HepG2 (cell line): ENCODE data around the gene NUCB1. TPM values are rescaled to one million over a fixed set of nuclear protein-coding genes. Genes with fewer than 3 reads are reported as not detected.
A peak's percentile ranks its signal among the peaks of the same experiment; 100 is the strongest.

Experiments used
- MZF1 ChIP-seq: sonication (generic); formaldehyde crosslinking; IDR thresholded peaks from 2 replicates; pipeline ENCODE4 v1.8.1; 2023; ENCODE audit warnings: mild to moderate bottlenecking, missing genetic modification reagents, borderline replicate concordance
- ZBTB3 ChIP-seq: sonication (generic); formaldehyde crosslinking; IDR thresholded peaks from 2 replicates; pipeline ENCODE4 v1.4.0; 2020; ENCODE audit warnings: low read depth, mild to moderate bottlenecking, moderate library complexity, missing genetic modification reagents, borderline replicate concordance
- ZNF10 ChIP-seq: sonication (generic); formaldehyde crosslinking; IDR thresholded peaks from 2 replicates; pipeline ENCODE4 v1.4.0; 2020; ENCODE audit warnings: mild to moderate bottlenecking, low read depth, missing genetic modification reagents, borderline replicate concordance
- ZNF432 ChIP-seq: sonication (generic); formaldehyde crosslinking; IDR thresholded peaks from 2 replicates; pipeline ENCODE4 v1.5.0; 2020; ENCODE audit warnings: missing genetic modification reagents, mild to moderate bottlenecking, borderline replicate concordance
- polyA plus RNA-seq, 8 experiments: library from polyadenylated mRNA; depleted of rRNA in 3 of 8; stranded (reverse) in 7 of 8; unstranded in 1 of 8; fragments of >200 nt; fragmentation: Illumina TruSeq in 4 of 8; extraction: Trizol in 4 of 8; gene quantifications; 2 replicates each; pipeline versions ENCODE4 v1.2.1 to v1.2.3, GENCODE V29; 2011 to 2016; ENCODE audit warnings: low read depth in 4 of 8, missing spikeins in 1 of 8, mixed read lengths in 1 of 8; ENCODE audit not compliant: insufficient read depth in 1 of 8
- total RNA-seq, 5 experiments: library from RNA; depleted of rRNA; stranded (reverse); fragments of >200 nt; fragmentation: Illumina TruSeq; extraction: Trizol; gene quantifications; 2 replicates each; pipeline ENCODE4 v1.2.3, GENCODE V29; 2016; ENCODE audit warnings: low read depth in 1 of 5
- TF ChIP-seq, protein P1 (sequence below): sonication (generic); formaldehyde crosslinking; IDR thresholded peaks from 2 replicates; pipeline ENCODE4 v1.4.0; 2020; ENCODE audit warnings: mild to moderate bottlenecking, missing genetic modification reagents
- TF ChIP-seq, protein P2 (sequence below): sonication (generic); formaldehyde crosslinking; IDR thresholded peaks from 2 replicates; pipeline ENCODE4 v1.8.0; 2022; ENCODE audit warnings: mild to moderate bottlenecking, missing genetic modification reagents, moderate library complexity
- TF ChIP-seq, protein P3 (sequence below): sonication (generic); formaldehyde crosslinking; IDR thresholded peaks from 2 replicates; pipeline ENCODE4 v1.4.0; 2020; ENCODE audit warnings: missing genetic modification reagents, borderline replicate concordance
- TF ChIP-seq, protein P4 (sequence below): IDR thresholded peaks from 2 replicates; pipeline ENCODE4 v1.6.1; 2018; ENCODE audit warnings: missing genetic modification reagents, mild to moderate bottlenecking, missing compliant biosample characterization
- TF ChIP-seq, protein P5 (sequence below): sonication (generic); formaldehyde crosslinking; IDR thresholded peaks from 2 replicates; pipeline ENCODE4 v1.8.1; 2023; ENCODE audit warnings: mild to moderate bottlenecking, inconsistent platforms, moderate library complexity, missing genetic modification reagents, borderline replicate concordance

The NUCB1 gene
- total and polyA plus RNA-seq, 2 of the 13 experiments (the other 11 are each of a cell fraction or from before 2014, with no cell fraction given), result 82.3 to 106 TPM

DNA sequence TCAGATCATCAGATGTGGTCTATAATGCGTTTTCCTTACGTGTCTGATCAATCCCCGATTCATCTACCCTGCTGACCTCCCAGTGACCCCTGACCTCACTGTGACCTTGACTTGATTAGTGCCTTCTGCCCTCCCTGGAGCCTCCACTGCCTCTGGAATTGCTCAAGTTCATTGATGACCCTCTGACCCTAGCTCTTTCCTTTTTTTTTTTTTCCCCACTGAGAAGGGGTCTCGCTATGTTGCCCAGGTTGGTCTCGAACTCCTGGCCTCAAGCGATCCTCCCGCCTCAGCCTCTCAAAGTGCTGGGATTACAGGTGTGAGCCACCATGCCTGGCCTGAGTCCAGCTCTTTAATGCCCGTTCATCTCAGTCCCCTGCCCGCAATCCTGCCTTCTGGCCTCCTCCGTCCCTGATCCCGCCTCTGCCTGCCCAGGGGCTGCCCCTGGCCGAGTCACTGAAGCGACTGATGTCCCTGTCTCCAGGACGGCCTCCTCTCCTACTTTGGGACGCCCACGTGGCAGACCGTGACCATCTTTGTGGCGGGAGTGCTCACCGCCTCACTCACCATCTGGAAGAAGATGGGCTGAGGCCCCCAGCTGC is 61.0 kb downstream of the NUCB1 start (continued):
- TF ChIP-seq, protein P1, sequence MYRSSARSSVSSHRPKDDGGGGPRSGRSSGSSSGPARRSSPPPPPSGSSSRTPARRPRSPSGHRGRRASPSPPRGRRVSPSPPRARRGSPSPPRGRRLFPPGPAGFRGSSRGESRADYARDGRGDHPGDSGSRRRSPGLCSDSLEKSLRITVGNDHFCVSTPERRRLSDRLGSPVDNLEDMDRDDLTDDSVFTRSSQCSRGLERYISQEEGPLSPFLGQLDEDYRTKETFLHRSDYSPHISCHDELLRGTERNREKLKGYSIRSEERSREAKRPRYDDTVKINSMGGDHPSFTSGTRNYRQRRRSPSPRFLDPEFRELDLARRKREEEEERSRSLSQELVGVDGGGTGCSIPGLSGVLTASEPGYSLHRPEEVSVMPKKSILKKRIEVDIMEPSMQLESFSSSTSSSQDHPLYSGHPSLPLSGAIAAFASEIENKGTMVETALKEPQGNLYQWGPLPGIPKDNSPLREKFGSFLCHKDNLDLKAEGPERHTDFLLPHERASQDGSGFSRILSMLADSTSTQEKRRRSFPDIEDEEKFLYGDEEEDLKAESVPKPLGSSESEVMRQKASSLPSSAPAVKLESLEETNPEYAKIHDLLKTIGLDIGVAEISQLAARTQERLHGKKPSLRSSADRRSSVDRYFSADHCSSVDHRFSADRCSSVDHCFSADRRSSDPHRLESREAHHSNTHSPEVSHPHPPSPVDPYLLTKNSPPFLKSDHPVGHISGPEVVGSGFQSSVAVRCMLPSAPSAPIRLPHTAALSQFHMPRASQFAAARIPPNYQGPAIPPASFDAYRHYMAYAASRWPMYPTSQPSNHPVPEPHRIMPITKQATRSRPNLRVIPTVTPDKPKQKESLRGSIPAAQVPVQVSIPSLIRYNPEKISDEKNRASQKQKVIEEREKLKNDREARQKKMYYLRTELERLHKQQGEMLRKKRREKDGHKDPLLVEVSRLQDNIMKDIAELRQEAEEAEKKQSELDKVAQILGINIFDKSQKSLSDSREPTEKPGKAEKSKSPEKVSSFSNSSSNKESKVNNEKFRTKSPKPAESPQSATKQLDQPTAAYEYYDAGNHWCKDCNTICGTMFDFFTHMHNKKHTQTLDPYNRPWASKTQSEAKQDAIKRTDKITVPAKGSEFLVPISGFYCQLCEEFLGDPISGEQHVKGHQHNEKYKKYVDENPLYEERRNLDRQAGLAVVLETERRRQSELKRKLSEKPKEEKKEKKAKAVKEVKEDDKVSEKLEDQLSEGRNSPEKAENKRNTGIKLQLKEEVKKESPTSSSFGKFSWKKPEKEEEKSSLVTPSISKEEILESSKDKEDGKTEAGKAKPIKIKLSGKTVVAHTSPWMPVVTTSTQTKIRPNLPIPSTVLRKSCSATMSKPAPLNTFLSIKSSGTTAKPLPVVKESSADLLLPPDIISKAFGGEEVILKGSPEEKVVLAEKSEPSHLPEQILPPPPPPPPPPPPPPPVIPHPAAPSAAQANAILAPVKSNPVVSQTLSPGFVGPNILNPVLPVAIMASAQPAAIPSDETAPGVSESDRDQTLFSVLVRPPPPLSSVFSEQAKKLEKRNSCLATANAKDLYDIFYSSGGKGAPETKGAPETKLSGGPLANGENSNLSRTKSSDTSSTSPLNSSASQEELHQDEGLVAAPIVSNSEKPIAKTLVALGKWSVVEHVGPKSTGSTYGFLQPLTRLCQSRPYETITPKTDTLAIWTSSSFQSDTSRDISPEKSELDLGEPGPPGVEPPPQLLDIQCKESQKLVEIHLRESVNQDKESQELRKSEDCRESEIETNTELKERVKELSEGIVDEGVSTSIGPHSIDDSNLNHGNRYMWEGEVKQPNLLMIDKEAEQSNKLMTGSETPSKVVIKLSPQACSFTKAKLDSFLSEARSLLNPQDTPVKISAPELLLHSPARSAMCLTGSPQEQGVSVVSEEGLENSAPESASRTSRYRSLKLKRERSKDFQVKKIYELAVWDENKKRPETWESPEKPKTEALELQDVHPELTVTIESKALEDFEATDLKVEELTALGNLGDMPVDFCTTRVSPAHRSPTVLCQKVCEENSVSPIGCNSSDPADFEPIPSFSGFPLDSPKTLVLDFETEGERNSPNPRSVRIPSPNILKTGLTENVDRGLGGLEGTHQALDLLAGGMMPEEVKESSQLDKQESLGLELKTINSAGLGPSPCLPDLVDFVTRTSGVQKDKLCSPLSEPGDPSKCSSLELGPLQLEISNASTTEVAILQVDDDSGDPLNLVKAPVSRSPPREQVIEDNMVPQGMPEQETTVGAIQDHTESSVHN, result no peak
- no peak for TF ChIP-seq ZBTB3 (CRISPR knock-in tag)
- TF ChIP-seq, protein P2, sequence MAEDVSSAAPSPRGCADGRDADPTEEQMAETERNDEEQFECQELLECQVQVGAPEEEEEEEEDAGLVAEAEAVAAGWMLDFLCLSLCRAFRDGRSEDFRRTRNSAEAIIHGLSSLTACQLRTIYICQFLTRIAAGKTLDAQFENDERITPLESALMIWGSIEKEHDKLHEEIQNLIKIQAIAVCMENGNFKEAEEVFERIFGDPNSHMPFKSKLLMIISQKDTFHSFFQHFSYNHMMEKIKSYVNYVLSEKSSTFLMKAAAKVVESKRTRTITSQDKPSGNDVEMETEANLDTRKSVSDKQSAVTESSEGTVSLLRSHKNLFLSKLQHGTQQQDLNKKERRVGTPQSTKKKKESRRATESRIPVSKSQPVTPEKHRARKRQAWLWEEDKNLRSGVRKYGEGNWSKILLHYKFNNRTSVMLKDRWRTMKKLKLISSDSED (CRISPR knock-in tag), result no peak
- no peak for TF ChIP-seq ZNF432 (CRISPR knock-in tag)
- TF ChIP-seq, protein P3, sequence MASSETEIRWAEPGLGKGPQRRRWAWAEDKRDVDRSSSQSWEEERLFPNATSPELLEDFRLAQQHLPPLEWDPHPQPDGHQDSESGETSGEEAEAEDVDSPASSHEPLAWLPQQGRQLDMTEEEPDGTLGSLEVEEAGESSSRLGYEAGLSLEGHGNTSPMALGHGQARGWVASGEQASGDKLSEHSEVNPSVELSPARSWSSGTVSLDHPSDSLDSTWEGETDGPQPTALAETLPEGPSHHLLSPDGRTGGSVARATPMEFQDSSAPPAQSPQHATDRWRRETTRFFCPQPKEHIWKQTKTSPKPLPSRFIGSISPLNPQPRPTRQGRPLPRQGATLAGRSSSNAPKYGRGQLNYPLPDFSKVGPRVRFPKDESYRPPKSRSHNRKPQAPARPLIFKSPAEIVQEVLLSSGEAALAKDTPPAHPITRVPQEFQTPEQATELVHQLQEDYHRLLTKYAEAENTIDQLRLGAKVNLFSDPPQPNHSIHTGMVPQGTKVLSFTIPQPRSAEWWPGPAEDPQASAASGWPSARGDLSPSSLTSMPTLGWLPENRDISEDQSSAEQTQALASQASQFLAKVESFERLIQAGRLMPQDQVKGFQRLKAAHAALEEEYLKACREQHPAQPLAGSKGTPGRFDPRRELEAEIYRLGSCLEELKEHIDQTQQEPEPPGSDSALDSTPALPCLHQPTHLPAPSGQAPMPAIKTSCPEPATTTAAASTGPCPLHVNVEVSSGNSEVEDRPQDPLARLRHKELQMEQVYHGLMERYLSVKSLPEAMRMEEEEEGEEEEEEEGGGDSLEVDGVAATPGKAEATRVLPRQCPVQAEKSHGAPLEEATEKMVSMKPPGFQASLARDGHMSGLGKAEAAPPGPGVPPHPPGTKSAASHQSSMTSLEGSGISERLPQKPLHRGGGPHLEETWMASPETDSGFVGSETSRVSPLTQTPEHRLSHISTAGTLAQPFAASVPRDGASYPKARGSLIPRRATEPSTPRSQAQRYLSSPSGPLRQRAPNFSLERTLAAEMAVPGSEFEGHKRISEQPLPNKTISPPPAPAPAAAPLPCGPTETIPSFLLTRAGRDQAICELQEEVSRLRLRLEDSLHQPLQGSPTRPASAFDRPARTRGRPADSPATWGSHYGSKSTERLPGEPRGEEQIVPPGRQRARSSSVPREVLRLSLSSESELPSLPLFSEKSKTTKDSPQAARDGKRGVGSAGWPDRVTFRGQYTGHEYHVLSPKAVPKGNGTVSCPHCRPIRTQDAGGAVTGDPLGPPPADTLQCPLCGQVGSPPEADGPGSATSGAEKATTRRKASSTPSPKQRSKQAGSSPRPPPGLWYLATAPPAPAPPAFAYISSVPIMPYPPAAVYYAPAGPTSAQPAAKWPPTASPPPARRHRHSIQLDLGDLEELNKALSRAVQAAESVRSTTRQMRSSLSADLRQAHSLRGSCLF (CRISPR knock-in tag), result no peak
- no peak for TF ChIP-seq MZF1 (CRISPR knock-in tag)
- TF ChIP-seq, protein P4, sequence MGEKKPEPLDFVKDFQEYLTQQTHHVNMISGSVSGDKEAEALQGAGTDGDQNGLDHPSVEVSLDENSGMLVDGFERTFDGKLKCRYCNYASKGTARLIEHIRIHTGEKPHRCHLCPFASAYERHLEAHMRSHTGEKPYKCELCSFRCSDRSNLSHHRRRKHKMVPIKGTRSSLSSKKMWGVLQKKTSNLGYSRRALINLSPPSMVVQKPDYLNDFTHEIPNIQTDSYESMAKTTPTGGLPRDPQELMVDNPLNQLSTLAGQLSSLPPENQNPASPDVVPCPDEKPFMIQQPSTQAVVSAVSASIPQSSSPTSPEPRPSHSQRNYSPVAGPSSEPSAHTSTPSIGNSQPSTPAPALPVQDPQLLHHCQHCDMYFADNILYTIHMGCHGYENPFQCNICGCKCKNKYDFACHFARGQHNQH (CRISPR knock-in tag), result 0 out of 2 replicates have a peak, but pooled peaks have one; percentile 8
- TF ChIP-seq, protein P5, sequence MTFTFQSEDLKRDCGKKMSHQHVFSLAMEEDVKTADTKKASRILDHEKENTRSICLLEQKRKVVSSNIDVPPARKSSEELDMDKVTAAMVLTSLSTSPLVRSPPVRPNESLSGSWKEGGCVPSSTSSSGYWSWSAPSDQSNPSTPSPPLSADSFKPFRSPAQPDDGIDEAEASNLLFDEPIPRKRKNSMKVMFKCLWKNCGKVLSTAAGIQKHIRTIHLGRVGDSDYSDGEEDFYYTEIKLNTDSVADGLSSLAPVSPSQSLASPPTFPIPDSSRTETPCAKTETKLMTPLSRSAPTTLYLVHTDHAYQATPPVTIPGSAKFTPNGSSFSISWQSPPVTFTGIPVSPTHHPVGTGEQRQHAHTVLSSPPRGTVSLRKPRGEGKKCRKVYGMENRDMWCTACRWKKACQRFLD, result no peak
- TF ChIP-seq ZNF10 (CRISPR knock-in tag), result no peak
